ENCODE results near the gene GALT.

GALT gene

DNA sequence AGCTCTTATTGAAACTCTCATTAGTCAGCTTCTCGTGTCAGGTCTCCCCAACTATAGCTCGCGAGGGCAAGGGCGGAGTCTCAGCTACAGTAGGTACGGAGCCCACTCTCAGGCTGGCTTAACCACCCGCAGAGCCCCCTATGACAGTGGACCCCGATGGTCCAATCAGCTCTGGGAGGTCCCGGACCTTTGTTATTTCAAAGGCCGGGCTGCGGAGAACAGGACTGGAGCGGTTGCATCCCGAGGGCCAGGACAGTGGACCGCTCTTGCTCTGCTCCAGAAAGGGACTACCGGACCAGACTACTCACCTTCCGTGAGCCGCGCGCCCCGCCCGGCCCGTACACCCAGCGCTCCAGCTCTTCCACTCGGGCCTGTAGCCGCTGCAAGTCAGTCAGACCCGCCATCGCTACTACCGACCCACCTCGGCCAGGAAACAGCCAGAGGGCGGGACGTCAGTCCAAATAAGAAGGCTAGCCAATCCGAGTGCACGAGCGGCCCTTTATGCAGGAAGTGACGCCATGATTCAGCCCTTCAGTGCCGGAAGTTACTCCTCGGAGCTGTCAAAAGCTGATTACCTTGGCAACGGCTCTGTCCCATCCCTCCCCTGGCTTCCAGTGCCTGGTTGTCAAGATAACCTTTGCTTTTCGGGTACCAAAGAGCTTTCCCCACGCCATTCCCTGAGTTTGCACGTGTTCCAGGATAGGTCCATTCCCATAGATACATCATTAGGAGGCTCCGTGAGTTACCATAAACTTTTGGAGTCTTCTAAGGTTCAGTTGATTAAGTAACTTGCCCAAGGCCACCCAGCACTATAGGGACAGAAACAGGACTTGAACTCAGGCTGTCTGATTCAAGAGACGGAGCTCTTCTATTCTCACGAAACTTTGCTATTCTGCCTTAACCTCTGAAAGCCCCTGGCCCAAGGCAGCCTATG is 26.1 kb upstream of the GALT start, which contains the start of gene DCTN3:
Gene DCTN3, minus strand, starts transcription at position 435 of the 934 bp plus-strand sequence. Its CDS starts 31 bp downstream, at position 404.
- TF ChIP-seq, protein P1, sequence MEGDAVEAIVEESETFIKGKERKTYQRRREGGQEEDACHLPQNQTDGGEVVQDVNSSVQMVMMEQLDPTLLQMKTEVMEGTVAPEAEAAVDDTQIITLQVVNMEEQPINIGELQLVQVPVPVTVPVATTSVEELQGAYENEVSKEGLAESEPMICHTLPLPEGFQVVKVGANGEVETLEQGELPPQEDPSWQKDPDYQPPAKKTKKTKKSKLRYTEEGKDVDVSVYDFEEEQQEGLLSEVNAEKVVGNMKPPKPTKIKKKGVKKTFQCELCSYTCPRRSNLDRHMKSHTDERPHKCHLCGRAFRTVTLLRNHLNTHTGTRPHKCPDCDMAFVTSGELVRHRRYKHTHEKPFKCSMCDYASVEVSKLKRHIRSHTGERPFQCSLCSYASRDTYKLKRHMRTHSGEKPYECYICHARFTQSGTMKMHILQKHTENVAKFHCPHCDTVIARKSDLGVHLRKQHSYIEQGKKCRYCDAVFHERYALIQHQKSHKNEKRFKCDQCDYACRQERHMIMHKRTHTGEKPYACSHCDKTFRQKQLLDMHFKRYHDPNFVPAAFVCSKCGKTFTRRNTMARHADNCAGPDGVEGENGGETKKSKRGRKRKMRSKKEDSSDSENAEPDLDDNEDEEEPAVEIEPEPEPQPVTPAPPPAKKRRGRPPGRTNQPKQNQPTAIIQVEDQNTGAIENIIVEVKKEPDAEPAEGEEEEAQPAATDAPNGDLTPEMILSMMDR (conservative IDR thresholded peaks at IDR 0.05) = no peak
- H3K27ac ChIP-seq = peak within 1 kb of the TSS; percentile 76; the same call in 1 of the 2 replicates

- TF ChIP-seq, protein P1 (conservative IDR thresholded peaks at IDR 0.05) = no peak
- no peak overlapping the region for H3K27ac ChIP-seq
Measured at GRCh38 chr9:34623374-34624235, 22.9 kb upstream of the GALT start.

DNA sequence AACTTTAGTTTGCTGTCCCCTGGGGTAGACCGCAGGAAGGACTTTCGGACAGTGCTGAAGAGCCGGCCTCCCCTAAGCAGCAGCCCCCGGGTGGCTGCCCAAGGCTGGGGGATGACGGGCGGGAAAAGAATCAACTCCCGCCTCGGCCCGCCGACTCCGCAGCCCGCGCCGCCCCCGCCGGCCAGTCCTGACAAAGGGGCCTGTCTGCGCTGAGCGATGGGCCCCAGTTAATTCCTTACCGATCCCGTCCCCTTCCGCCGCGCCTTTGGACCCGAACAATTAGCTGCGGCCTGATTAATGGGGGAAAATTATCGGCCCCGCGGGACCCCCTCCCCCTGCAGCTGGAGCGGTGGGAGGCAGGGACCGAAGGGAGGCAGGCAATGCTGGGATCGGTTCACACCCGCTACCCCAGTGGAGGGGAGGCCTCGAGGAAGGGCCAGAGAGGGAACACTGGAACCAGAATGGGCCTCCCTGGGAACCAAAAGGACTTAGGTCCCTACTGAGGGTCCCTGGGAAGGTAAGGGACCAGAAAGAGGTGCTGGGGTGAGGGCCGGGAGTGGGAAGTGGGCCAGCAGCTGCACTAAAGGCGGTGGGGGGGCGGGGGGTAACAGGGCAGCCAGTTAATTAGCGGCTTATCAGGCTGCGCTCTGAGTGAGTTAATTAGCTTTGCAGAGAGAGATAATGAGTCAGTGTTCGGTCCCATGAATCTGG is 21.8 kb upstream of the GALT start:
- H3K27ac ChIP-seq = no peak overlapping the region
- TF ChIP-seq, protein P1 (conservative IDR thresholded peaks at IDR 0.05) = no peak

GRCh38 chr9:34625186-34625486 is 21.3 kb upstream of the GALT start:
- TF ChIP-seq, protein P1 (conservative IDR thresholded peaks at IDR 0.05) = no peak

DNA sequence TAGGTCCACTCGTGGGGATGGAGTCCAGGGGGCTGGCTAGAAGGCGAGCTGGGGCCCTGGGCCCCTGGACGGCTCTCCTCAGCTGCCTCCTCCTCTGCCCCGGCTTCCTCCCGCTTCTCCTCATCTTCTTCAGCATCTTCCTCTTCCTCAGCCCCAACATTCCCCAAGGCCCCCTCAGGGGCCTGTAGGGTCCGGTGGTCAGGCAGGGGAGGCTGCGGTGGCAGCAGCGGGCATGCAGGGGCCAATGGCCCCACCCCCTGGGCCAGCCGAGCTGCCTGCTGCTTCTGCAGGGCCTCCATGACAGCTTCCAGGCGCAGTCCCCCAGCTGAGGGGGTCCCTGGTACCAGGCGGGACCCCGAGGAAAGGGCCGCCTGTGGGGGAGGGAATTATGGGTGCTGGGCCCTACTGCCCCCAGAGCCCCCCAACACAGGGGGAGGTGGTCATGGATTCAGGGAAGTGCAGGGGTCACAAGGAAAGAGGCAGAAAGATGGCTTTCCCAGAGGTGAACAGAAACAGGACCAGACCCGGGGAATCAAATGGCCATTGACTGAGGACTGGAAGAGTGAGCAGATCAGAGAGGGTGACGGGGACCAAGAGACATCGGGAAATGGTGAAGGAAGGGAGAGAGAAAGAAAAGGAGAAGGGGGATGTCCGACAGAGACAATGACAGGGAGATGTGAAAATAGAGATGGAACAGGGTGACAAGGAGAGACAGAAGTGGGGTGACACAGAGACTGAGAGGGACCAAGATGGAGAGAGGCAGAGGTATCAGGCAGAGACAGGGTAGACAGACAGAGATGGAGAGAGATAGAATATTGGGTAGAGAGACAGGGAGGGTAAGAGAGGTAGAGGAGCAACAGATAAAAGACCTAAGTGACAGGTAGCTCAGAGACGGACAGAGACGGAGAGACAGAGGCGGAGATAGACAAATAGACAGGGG is 18.5 kb upstream of the GALT start:
- TF ChIP-seq, protein P1 (conservative IDR thresholded peaks at IDR 0.05) = no peak
- H3K27ac ChIP-seq = peak overlapping the region; percentile 34; the same call in 1 of the 2 replicates

More at GRCh38 chr9:34625186-34625486, 21.3 kb upstream of the GALT start:
- no peak overlapping the region for H3K27ac ChIP-seq

DNA sequence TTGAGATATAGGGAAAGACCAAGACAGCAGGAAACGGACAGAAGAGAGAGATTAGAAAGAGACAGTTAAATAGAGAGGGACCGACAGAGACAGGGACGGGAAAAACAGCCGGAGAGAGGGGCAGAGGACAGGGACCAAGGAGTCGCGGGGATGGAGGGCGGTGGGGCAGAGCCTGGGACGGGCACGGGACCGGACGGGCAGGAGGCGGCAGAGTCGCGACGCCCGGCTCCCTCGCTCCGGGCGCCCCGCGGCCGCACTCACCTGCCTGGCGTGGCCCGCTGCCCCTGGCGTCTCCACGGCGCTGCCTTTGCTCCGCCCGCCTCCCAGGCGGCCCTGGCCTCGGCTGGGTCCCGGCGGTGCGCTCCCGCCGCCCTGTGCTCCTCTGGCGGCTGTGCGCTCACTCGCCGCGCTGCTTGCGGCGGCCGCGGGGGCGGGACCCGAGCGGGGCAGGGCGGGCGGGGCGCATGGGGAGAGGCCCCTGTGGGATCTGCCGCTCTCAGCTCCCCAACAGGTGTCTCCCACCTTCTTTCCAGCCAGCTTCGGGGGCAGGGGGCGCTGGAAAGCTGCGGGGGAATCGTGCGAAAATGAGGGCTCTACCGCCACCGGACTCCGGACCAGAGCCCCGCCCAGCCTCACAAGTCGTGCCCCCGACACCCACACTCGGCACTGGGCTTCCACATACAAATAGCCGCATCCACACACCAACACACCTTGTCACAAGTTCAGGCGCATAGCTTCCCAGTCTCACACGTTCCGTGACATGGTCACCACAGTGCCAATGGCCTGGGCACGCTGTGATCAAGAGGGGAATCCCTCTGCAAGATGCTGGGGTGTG is 17.6 kb upstream of the GALT start, which contains the start of gene ARID3C:
Gene ARID3C, minus strand, starts transcription at position 411 of the 835 bp plus-strand sequence. CDS start 1,052 bp downstream, outside the sequence.
- H3K27ac ChIP-seq = peak within 1 kb of the TSS; percentile 34; the same call in 1 of the 2 replicates
- TF ChIP-seq, protein P1 (conservative IDR thresholded peaks at IDR 0.05) = peak; percentile 26; the same call in 1 of the 2 replicates

Measured in VCaP (cell line).